Naive B cell (primary cell): ENCODE data around the gene FBXO30. TPM values are rescaled to one million over a fixed set of nuclear protein-coding genes. Genes with fewer than 3 reads are reported as not detected.
A peak's percentile ranks its signal among the peaks of the same experiment; 100 is the strongest.

ENCODE experiments used
- ATAC-seq, 2 donors: fragments of 150-1000 bp; cut with Tn5 transposase; 2 replicates each; pipeline ENCODE4 v1.10.0; 2021; ENCODE audit warnings: low read depth in 2 of 2, mild to moderate bottlenecking in 2 of 2, moderate library complexity in 2 of 2
- DNase-seq: peaks from one replicate; pipeline ENCODE4 v3.0.0; 2022
- H3K27ac Mint-ChIP-seq, 6 donors: one replicate each; pipeline ENCODE4 v1.8.0; 2020 to 2022; ENCODE audit warnings: mild to moderate bottlenecking in 6 of 6, mixed read lengths in 6 of 6, moderate library complexity in 5 of 6, inconsistent platforms in 2 of 6
- H3K27me3 Mint-ChIP-seq, 3 donors: one replicate each; pipeline ENCODE4 v1.8.0; 2021 to 2022; ENCODE audit warnings: mixed read lengths in 3 of 3, mild to moderate bottlenecking in 1 of 3
- H3K36me3 Mint-ChIP-seq, 2 donors: one replicate each; pipeline ENCODE4 v1.8.0; 2020 to 2022; ENCODE audit warnings: mixed read lengths in 2 of 2, inconsistent platforms in 1 of 2, mild to moderate bottlenecking in 1 of 2
- H3K4me1 Mint-ChIP-seq, 3 donors: one replicate each; pipeline ENCODE4 v1.8.0; 2020 to 2022; ENCODE audit warnings: mixed read lengths in 3 of 3, inconsistent platforms in 1 of 3, mild to moderate bottlenecking in 1 of 3, moderate library complexity in 1 of 3
- H3K4me3 Mint-ChIP-seq, 8 donors: one replicate each; pipeline ENCODE4 v1.8.0; 2020 to 2022; ENCODE audit warnings: mild to moderate bottlenecking in 8 of 8, mixed read lengths in 8 of 8, moderate library complexity in 8 of 8, inconsistent platforms in 2 of 8
- H3K9me3 Mint-ChIP-seq, 7 donors: one replicate each; pipeline ENCODE4 v1.8.0; 2020 to 2022; ENCODE audit warnings: mixed read lengths in 7 of 7, mild to moderate bottlenecking in 5 of 7, inconsistent platforms in 2 of 7, moderate library complexity in 1 of 7
- polyA plus RNA-seq, 6 donors: library from polyadenylated mRNA; unstranded; fragments of 300-500 nt; fragmentation: Illumina TruSeq; gene quantifications; one replicate each; pipeline ENCODE4 v1.2.3, GENCODE V29; 2021; ENCODE audit warnings: low read depth in 6 of 6

The FBXO30 gene
- polyA plus RNA-seq, 6 donors from 2014 or later, result 0.71 to 2.3 (median 1.1) TPM

DNA sequence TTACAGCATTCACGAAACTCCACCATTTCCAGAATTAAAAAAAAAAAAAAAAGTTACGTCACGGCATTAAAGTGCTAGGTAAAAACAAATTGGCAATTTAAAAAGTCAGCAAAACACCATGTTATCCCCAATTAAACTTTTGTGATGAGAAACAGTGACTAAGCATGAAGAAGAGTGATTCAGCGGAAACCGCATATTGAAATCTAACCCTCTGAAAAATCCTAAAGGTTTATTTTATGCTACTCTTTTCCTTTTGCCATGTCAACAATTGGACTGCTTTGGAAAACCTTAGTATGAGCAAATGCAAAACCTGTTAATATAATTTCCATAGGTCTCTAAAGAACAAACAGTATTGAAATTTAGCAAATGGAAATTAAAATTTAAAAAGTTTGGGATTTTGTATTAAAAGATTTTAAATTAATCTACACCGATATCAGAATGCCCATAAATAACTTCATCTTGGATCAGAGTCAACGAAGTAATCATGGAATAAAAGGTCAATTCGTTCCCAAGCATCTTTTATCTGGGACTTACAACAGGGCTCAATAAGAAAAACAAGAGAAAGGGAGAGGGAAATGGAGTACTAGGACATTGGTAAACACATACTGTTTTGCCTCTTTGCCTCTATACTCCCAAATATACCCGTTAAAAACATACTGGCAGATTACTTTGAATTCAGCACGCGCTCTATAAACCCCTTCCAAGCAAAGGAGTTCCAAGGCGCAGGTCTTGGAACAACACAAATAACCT lies 1.1 kb downstream of the FBXO30 start:
- H3K27ac Mint-ChIP-seq, result peak overlapping the region in 3 of 6 donors; percentile 65 to 92 (median 84)
- H3K9me3 Mint-ChIP-seq, result peaks cover 0 to 2% (median 0%) of the 10 kb centered on the region in 7 donors
- no peaks in the 10 kb centered on the region for H3K36me3 Mint-ChIP-seq
- peaks cover 22 to 55% (median 44%) of the 10 kb centered on the region in 3 donors for H3K4me1 Mint-ChIP-seq
- no peaks in the 10 kb centered on the region for H3K27me3 Mint-ChIP-seq
- ATAC-seq (no peak), DNase-seq (no peak)
- peak overlapping the region; percentile 71 to 96 (median 90) for H3K4me3 Mint-ChIP-seq

DNA sequence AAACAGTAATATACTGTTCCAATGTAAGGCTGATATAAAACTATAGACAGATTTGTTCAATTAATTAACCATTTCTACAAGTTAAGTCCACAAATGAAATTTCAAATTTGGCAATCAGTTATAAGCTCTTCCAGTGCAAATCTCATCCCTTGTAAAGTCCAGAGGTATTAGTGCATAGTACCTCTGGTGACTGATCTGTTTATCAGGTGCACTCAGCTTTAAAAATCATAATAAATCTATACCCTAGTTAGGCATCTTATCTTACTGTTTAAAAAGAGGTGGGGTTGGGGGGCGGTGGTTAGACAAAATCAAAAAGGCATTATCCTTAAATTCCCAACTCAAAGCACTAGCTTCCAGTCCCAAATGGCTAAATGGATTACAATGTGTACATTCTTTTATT lies 2.9 kb downstream of the FBXO30 start:
- H3K4me1 Mint-ChIP-seq, result peaks cover 27 to 64% (median 45%) of the 10 kb centered on the region in 3 donors
- no peak overlapping the region for H3K27ac Mint-ChIP-seq

DNA sequence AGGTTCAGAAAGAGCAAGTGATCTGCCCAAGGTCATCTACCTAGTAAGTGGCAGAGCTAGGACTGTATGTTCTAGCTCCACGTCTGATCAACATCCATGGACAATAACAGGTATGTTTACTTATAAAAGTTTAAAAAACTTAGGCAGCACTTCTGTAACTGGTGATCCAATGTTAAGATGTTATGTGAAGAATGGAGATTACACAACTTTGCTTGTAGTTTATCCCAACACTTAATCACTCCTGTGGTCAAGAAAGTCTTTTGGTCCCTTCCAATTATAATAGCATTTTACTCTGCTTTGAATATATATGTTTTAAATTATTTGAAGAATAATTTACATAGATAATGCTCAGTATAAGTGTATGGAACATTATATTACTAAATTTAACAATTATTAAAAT lies 4.8 kb downstream of the FBXO30 start:
- Mint-ChIP-seq H3K27me3 (no peaks in the 10 kb centered on the region), H3K36me3 (peaks cover 10 to 13% of the 10 kb centered on the region in 2 donors), H3K4me3 (no peak overlapping the region), H3K27ac (peak overlapping the region in 1 of 6 donors; percentile 63), H3K9me3 (no peaks in the 10 kb centered on the region), H3K4me1 (peaks cover 20 to 49% (median 29%) of the 10 kb centered on the region in 3 donors)
- ATAC-seq, result no peak
- DNase-seq, result no peak

More for the DNA sequence above, 2.9 kb downstream of the FBXO30 start:
- ATAC-seq (no peak), DNase-seq (no peak)
- H3K4me3 Mint-ChIP-seq, result peak overlapping the region in 1 of 8 donors; percentile 33
- H3K9me3 Mint-ChIP-seq, result peaks cover 0 to 2% (median 0%) of the 10 kb centered on the region in 7 donors
- no peaks in the 10 kb centered on the region for H3K27me3 Mint-ChIP-seq
- H3K36me3 Mint-ChIP-seq, result no peaks in the 10 kb centered on the region

DNA sequence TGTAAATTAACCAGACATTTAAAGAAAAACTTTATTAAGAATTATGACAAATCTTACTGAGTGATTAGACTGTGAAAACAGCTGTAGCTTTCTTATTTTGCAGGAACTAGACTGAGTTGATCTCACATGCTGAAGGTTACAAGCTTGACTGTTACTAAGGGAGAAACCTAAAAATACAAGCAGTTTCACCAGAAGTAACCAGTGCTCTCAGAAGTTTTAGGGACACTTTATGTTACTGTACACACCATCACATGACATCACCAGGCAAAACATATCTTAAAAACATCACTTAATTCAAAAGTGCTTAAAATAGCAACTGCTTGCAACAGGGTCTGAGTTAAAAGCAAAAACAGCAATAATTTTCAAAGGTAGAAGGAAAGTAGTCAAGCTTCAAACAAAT lies 5.4 kb downstream of the FBXO30 start:
- ATAC-seq (peak; percentile 63 to 65), DNase-seq (peak; percentile 7)
- peaks cover 20 to 49% (median 30%) of the 10 kb centered on the region in 3 donors for H3K4me1 Mint-ChIP-seq
- H3K36me3 Mint-ChIP-seq, result peaks cover 11 to 14% of the 10 kb centered on the region in 2 donors
- no peaks in the 10 kb centered on the region for H3K9me3 Mint-ChIP-seq
- H3K27me3 Mint-ChIP-seq, result no peaks in the 10 kb centered on the region
- no peak overlapping the region for H3K4me3 Mint-ChIP-seq
- peak overlapping the region in 1 of 6 donors; percentile 5 for H3K27ac Mint-ChIP-seq

DNA sequence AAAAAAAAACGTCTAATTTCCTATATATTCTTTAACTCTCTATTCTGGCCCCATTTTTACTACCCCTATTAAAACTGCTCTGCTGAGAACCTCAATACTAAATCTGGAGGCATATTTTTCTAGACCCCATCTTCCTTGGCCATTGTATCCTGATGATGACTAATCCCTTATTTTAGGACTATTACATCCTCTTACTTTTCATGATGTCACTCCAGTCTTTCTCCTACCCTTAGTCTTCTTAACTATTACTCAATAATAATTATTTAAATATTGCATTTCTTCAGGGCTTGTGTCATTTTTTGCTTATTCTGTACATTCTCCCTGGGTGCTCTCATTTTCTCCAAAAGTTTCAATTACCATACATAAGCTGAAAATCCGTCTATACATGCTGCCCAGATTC lies 6.4 kb downstream of the FBXO30 start:
- Mint-ChIP-seq H3K9me3 (no peaks in the 10 kb centered on the region), H3K4me1 (peaks cover 15 to 41% (median 23%) of the 10 kb centered on the region in 3 donors), H3K36me3 (peaks cover 11 to 20% of the 10 kb centered on the region in 2 donors), H3K4me3 (no peak overlapping the region), H3K27ac (no peak overlapping the region), H3K27me3 (no peaks in the 10 kb centered on the region)
- ATAC-seq (no peak), DNase-seq (no peak)

DNA sequence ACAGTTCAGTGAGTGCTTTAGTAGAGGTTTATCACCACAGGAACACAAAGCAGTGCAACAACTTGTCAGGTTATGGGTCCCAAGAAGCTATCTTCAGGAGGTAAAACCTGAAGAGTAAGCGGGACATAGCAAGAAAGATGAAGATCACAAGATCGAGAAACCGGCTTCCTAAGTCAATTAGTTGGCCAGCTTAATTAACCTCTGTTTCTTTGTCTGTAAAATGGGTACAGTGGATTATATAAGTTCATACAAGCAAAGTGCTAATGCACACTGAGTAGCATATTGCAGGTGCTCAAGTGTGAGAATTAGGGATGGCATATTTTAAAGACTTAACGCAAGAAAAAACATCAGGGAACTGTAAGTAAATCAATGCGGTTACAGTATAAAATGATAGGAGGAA lies 12.5 kb downstream of the FBXO30 start:
- DNase-seq (no peak), ATAC-seq (no peak)
- peaks cover 5 to 13% (median 12%) of the 10 kb centered on the region in 3 donors for H3K4me1 Mint-ChIP-seq
- H3K27ac Mint-ChIP-seq, result no peak overlapping the region
- H3K27me3 Mint-ChIP-seq, result no peaks in the 10 kb centered on the region
- H3K36me3 Mint-ChIP-seq, result peaks cover 28 to 31% of the 10 kb centered on the region in 2 donors
- no peak overlapping the region for H3K4me3 Mint-ChIP-seq
- no peaks in the 10 kb centered on the region for H3K9me3 Mint-ChIP-seq

DNA sequence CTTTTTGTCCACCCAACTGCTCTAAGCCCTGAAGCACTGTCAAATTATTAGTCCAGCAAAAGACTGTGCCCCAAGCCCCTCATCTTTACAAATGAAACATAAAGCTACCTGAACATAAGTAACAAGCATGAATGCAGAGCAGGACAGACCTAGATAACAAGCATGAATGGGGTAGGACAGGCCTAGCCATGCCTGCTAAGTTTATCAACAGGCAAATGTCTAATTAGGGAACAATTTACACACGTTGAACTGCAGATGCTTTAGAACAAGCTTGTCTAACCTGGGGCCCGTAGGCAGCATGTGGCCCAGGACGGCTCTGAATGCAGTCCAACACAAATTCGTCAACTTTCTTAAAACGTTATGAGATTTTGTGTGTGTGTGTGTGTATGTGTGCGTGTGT lies 13.6 kb downstream of the FBXO30 start:
- no peaks in the 10 kb centered on the region for H3K9me3 Mint-ChIP-seq
- no peak overlapping the region for H3K4me3 Mint-ChIP-seq
- no peaks in the 10 kb centered on the region for H3K27me3 Mint-ChIP-seq
- H3K27ac Mint-ChIP-seq, result no peak overlapping the region
- ATAC-seq (no peak), DNase-seq (no peak)
- peaks cover 4 to 11% (median 9%) of the 10 kb centered on the region in 3 donors for H3K4me1 Mint-ChIP-seq
- H3K36me3 Mint-ChIP-seq, result peaks cover 28 to 31% of the 10 kb centered on the region in 2 donors

DNA sequence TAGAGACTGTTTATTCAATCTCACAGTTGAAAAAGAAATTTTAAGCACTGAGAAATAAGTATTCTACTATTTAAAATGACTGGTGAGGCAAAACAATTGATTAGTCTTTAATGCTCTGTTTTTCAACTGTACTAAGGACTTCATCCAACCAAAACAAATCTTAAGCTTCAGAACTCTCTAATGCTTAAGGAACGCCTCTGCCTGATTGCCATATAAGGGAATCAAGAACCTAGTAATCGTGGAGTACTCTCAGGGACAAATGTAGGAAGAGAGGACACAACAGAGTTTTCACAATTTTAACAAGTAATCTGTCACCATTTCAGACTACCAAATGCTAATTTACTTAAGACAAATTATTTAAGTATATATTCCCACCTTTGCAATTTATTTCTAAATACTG lies 16.1 kb downstream of the FBXO30 start:
- Mint-ChIP-seq H3K4me1 (peaks cover 2 to 11% (median 9%) of the 10 kb centered on the region in 3 donors), H3K36me3 (peaks cover 12 to 17% of the 10 kb centered on the region in 2 donors), H3K27ac (no peak overlapping the region), H3K27me3 (no peaks in the 10 kb centered on the region), H3K9me3 (no peaks in the 10 kb centered on the region), H3K4me3 (no peak overlapping the region)
- no peak for ATAC-seq
- DNase-seq, result no peak

DNA sequence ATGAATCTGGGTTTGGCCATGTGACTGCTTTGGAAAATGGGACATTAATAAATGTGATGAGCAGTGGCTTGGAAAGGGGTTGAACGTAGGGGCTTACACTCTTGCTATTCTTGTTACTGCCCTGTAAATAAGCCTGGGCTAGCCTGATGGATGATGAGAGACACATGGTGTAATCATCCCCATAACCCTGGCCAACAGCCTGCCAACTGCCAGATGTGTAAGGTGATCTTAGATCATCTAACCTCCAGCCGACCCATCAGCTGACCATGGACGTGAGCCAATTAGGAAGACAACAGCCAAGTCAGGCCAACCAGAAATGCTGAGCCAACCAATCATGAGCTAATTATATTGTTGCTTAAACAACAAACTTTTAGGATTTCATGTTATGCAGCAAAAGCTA lies 25.2 kb downstream of the FBXO30 start:
- H3K36me3 Mint-ChIP-seq, result peaks cover 6 to 29% of the 10 kb centered on the region in 2 donors
- no peaks in the 10 kb centered on the region for H3K27me3 Mint-ChIP-seq
- H3K27ac Mint-ChIP-seq, result no peak overlapping the region
- no peak overlapping the region for H3K4me3 Mint-ChIP-seq
- ATAC-seq (no peak), DNase-seq (no peak)
- peaks cover 4 to 22% (median 12%) of the 10 kb centered on the region in 7 donors for H3K9me3 Mint-ChIP-seq
- H3K4me1 Mint-ChIP-seq, result no peaks in the 10 kb centered on the region

DNA sequence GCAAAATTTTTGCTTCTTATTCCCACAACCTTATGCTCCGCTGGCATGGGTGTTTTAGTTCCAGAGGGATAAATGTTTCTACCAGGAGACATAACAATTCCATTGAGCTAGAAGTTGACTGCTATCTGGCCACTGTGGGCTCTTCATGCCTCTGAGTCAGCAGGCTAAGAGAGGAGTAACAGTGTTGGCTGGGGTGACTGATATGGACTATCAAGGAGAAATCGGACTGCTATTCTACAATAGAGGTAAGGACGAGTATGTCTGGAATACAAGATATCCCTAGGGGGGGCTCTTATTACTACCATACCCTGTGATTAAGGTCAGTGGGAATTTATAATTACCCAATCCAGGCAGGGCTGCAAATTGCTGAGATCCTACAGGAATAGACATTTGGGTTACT lies 26.9 kb downstream of the FBXO30 start:
- peaks cover 6 to 36% of the 10 kb centered on the region in 2 donors for H3K36me3 Mint-ChIP-seq
- H3K27ac Mint-ChIP-seq, result no peak overlapping the region
- DNase-seq, result no peak
- H3K4me3 Mint-ChIP-seq, result no peak overlapping the region
- no peaks in the 10 kb centered on the region for H3K27me3 Mint-ChIP-seq
- no peak for ATAC-seq
- no peaks in the 10 kb centered on the region for H3K4me1 Mint-ChIP-seq
- peaks cover 4 to 22% (median 15%) of the 10 kb centered on the region in 7 donors for H3K9me3 Mint-ChIP-seq

DNA sequence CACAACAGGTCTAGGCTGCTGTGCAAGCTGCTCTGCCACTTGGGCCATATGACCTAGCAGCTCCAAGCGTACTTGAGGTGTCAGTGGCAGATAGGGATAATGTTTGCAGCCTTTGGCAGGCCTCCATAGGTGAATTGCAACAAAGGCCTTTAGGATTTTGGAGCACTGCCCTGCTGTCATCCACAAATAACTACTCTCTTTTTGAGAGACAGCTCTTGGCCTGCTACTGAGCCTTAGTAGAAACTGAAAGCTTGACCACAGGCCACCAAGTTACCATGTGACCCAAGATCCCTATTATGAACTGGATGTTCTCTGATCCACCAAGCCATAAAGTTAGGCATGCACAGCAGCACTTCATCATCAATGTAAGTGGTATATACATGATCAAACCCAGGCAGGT lies 29.9 kb downstream of the FBXO30 start:
- DNase-seq, result no peak
- ATAC-seq, result no peak
- H3K27me3 Mint-ChIP-seq, result no peaks in the 10 kb centered on the region
- peaks cover 0 to 11% (median 5%) of the 10 kb centered on the region in 7 donors for H3K9me3 Mint-ChIP-seq
- H3K27ac Mint-ChIP-seq, result no peak overlapping the region
- no peak overlapping the region for H3K4me3 Mint-ChIP-seq
- H3K4me1 Mint-ChIP-seq, result no peaks in the 10 kb centered on the region
- H3K36me3 Mint-ChIP-seq, result peaks cover 15 to 18% of the 10 kb centered on the region in 2 donors

DNA sequence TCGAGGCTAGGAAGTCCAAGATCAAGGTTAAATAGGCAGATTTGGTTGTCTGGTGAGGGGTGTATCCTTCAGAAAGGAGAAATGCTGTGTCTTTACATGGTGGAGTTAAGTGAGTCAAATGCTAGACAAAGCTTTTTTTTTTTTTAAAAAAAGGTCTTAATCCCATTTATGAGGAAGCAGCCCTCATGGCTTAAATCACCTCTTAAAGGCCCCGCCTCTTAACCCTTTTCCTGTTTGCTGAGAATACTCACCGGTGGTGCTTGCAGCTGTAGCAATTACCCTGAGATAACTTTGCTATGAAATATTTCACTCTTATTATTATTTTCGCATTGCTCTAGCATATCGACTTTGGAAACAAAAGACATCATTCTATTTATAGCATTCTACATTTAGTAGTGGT lies 30.8 kb downstream of the FBXO30 start:
- H3K36me3 Mint-ChIP-seq, result peaks cover 15% of the 10 kb centered on the region in 2 donors
- DNase-seq (no peak), ATAC-seq (no peak)
- no peaks in the 10 kb centered on the region for H3K4me1 Mint-ChIP-seq
- H3K4me3 Mint-ChIP-seq, result no peak overlapping the region
- H3K27ac Mint-ChIP-seq, result no peak overlapping the region
- H3K9me3 Mint-ChIP-seq, result peaks cover 0 to 9% (median 5%) of the 10 kb centered on the region in 7 donors
- no peaks in the 10 kb centered on the region for H3K27me3 Mint-ChIP-seq

DNA sequence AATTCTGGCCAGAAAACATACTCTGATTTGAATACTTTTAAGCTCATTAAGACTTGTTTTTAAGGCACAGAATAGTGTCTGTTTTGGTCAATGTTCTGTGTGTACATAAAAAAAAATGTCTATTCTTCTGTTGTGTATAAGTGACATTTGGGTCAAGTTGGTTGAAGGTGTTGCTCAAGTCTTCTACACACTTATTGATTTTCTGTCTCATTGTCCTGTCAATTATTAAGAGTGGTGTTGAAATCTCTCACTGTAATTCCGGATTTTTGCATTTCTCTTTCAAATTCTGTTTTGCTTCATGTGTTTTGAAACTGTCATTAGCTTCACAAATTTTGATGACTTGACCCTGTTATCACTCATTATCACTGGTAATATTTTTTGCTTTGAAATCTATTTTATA lies 41.7 kb downstream of the FBXO30 start:
- peaks cover 0 to 2% (median 0%) of the 10 kb centered on the region in 3 donors for H3K27me3 Mint-ChIP-seq
- no peak overlapping the region for H3K4me3 Mint-ChIP-seq
- H3K9me3 Mint-ChIP-seq, result peaks cover 0 to 6% (median 0%) of the 10 kb centered on the region in 7 donors
- ATAC-seq, result no peak
- DNase-seq, result no peak
- H3K36me3 Mint-ChIP-seq, result peaks cover 0 to 5% of the 10 kb centered on the region in 2 donors
- H3K4me1 Mint-ChIP-seq, result no peaks in the 10 kb centered on the region
- H3K27ac Mint-ChIP-seq, result no peak overlapping the region

DNA sequence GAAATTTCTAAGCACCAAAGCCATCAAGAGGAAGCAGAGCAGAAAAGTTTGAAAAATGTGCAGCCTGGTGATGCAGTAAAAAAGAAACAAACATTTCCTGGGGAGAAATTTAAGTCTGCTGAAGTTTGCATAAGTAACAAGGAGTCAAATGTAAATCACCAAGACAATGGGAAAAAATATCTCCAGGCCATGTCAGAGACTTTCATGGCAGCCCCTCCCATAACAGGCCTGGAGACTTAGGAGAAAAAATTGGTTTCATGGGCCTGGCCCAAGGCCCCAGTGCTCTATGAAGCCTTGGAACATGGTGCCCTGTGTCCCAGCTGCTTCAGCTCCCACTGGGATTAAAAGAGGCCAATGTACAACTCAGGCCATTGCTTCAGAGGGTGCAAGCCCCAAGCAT lies 49.1 kb downstream of the FBXO30 start:
- no peak overlapping the region for H3K4me3 Mint-ChIP-seq
- DNase-seq (no peak), ATAC-seq (no peak)
- no peaks in the 10 kb centered on the region for H3K27me3 Mint-ChIP-seq
- H3K27ac Mint-ChIP-seq, result no peak overlapping the region
- peaks cover 0 to 6% (median 2%) of the 10 kb centered on the region in 7 donors for H3K9me3 Mint-ChIP-seq
- no peaks in the 10 kb centered on the region for H3K4me1 Mint-ChIP-seq
- no peaks in the 10 kb centered on the region for H3K36me3 Mint-ChIP-seq
